Hindlimb muscle (tissue), 1 donor: ENCODE measurements around the gene EFCAB13. TPM values are rescaled to one million over a fixed set of nuclear protein-coding genes. Genes with fewer than 3 reads are reported as not detected.

Experiments
- DNase-seq: peaks from one replicate; pipeline ENCODE4 v3.0.0-alpha.2; 2013
- polyA plus RNA-seq: library from polyadenylated mRNA; unstranded; fragments of 120-200 nt; gene quantifications from one replicate; pipeline ENCODE4 v1.2.1, GENCODE V29; 2013; ENCODE audit not compliant: insufficient read length

The EFCAB13 gene
- 5.2 TPM for polyA plus RNA-seq

GRCh38 chr17:47323382-47324223, at the start of gene EFCAB13:
Gene EFCAB13 (plus strand): TSS chr17:47323955. CDS start chr17:47328354, 4,399 bp downstream.
- peak; percentile 92 for DNase-seq

GRCh38 chr17:47274319-47275069, 49.3 kb upstream of the EFCAB13 start:
- DNase-seq: no peak

DNA sequence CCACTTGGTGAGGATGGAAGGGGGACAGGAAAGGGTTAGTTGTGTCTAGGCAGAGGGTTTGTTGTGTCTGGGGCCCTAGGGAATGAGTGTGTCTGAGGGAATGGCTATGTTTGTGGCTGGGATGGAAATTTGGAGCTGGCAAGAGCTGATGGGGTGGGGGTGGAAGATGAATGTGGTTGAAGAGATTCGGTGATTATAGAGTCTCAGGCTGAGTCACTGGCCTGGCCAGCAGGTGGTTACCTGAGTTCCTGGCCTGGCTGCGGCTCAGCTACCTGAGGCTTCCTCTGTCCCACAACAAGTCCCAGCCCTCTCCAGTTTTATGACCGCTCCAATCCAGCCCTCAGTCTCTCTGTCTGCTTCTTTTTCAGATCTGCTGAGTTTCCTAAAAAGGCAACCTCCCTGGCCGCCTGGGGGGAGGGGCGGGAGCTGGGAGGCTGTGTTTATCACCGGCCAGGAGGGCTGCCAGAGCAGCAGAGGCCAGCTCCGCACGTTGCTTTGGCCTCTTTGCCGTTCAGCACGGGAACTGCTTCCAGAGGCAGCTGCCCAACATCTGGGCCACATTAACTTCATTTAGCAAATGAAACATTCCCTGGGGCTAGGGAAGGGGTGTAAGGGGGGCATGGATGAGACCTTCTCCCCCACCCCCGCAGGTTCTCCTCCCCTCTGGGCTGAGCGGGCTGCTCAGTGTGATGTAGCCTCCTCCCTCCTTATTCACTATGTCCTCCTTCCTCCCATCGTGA, 48.3 kb upstream of the EFCAB13 start:
- DNase-seq: peak; percentile 93

GRCh38 chr17:47276444-47276843, 47.3 kb upstream of the EFCAB13 start:
- peak; percentile 33 for DNase-seq

DNA sequence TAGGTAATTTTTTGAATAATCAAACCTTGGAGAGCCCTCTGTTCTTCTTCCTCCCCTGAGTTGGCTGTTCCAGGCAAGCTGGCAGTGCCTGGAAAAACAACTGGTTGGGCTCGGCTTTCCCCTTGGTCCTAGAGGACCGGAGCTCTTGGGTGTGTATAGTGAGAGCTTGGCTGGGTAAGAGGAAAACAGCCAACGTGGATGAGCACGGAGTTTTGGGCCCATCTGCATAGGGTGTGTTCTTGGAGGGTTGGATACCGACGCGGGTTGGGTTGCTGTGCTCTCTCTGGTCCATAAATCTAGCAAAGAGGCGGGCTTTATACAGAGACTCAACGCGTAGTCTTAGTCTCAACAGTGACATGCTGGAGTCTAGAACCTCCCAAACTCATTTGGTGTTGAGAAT, 46.9 kb upstream of the EFCAB13 start:
- peak; percentile 74 for DNase-seq

GRCh38 chr17:47277921-47278320, 45.8 kb upstream of the EFCAB13 start:
- DNase-seq: no peak

- no peak for DNase-seq
Measured at GRCh38 chr17:47278561-47278960, 45.2 kb upstream of the EFCAB13 start.

DNA sequence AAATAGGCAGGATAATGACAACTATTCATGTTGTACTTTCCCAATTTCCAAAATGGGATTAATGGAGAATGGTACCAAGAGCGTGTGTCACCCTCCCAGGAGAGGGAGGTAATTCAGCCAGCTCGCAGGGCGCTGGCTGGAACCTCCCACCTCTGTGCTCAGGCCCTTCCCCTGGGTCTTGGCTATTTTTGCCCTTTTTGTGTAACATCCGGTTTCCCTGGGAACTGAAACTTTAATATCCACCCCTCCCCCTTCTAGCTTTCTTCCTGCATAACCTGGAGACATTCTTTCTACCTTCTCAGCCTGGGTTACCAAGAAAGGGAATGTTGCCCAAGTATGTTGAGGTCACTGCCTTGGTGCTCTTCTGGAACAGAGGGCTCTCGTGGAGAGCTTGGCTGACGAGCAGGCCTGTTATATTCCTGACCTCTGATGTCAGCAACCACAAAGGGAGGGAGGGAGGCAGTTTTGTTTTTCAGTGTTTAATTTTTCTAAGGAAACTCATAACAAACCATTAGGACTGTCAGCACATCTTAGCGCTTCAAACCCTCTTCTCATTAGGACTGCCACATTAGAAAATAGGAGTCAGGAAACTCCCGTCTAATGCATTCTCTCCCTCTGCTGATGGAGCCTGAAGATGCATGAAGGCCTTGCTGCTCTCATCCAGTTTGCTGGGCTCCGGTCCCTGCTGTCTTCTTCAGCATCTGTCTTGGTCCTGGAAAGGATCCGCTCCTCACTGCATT, 44.5 kb upstream of the EFCAB13 start:
- DNase-seq: peak; percentile 51

GRCh38 chr17:47280072-47280811, 43.5 kb upstream of the EFCAB13 start:
- DNase-seq: no peak

DNA sequence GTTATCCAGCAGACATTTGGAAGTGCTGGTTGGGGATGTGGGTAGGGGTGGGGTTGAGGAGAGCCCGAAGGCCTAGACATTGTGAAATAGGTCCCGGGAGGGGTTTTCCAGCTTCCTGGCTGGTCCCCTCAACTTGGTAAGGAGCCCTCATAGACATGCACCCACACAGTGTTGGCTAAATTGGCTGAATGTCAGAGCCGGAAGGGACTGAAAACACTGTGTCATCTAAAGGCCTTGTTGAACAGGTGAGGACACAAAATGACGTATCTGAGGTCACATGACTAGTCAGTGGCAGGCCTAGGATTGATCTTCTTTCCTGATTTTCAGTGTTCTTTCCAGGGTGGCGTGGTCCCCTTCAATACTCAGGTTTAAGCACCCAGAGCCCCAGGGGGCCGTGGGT, 42.5 kb upstream of the EFCAB13 start:
- DNase-seq: no peak

DNA sequence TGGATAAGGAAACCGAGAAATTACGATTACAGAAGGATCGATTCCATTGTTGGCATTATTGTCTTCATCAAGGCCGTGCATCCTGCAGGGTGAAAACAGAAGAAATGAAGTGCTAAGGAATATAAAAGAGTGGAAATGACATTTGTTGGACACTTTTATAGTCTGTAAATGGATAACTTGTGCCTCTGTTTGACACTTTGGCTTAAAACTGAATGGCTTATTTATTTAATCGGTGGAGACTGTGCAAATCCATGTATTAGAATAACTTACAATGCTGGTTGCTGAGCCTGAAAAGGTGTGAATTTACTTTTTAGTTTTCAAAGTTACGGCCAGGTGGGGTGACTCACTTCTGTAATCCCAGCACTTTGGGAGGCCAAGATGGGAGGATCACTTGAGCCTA, 38.8 kb upstream of the EFCAB13 start:
- no peak for DNase-seq

- DNase-seq: no peak
Measured at GRCh38 chr17:47286198-47286914, 37.4 kb upstream of the EFCAB13 start.

DNA sequence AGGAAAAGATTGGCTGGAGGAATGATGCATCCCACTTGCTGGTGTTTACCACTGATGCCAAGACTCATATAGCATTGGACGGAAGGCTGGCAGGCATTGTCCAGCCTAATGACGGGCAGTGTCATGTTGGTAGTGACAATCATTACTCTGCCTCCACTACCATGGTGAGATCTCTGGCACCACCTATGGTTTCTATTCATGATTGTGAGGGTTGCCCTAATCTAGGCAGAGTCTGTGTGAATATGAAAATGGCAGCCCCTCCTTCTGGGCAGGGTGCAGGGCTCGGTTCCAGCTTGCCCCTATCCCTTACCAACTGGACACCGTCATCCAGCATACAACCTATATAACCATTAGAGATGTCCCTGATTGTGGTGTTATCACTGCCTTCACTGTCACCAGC, 36.7 kb upstream of the EFCAB13 start:
- no peak for DNase-seq

- no peak for DNase-seq
Measured at GRCh38 chr17:47287639-47288038, 36.1 kb upstream of the EFCAB13 start.

- no peak for DNase-seq
Measured at GRCh38 chr17:47288531-47289116, 35.1 kb upstream of the EFCAB13 start.

GRCh38 chr17:47289302-47289701, 34.5 kb upstream of the EFCAB13 start:
- no peak for DNase-seq

GRCh38 chr17:47290870-47291241, 32.9 kb upstream of the EFCAB13 start:
- no peak for DNase-seq

- DNase-seq: no peak
Measured at GRCh38 chr17:47291242-47291873, 32.4 kb upstream of the EFCAB13 start.

DNA sequence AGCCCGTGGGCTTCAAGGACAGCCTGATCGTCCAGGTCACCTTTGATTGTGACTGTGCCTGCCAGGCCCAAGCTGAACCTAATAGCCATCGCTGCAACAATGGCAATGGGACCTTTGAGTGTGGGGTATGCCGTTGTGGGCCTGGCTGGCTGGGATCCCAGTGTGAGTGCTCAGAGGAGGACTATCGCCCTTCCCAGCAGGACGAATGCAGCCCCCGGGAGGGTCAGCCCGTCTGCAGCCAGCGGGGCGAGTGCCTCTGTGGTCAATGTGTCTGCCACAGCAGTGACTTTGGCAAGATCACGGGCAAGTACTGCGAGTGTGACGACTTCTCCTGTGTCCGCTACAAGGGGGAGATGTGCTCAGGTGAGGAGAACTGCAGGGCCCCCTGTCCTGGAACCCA, 31.5 kb upstream of the EFCAB13 start:
- no peak for DNase-seq
